Loucy (cell line): ENCODE measurements around the gene TYW1.
A peak's percentile ranks its signal among the peaks of the same experiment; 100 is the strongest.
"Not testable (repeated sequence)": the region's sequence is repeated elsewhere in the genome, so short reads cannot be mapped to it uniquely, and the experiment has no call there.

ENCODE experiments used
- EZH2phosphoT487 ChIP-seq: fragments of 200-600 bp; IDR thresholded peaks from 2 replicates; pipeline ENCODE4 v1.6.1; 2018; ENCODE audit warnings: antibody characterized with exemption, mild to moderate bottlenecking, moderate library complexity, borderline replicate concordance
- TF ChIP-seq, protein P1 (sequence below): fragments of 200-600 bp; sonication (generic); conservative IDR thresholded peaks from 2 replicates; pipeline ENCODE4 v1.5.1; 2014; ENCODE audit warnings: mild to moderate bottlenecking, antibody characterized with exemption, low read length

GRCh38 chr7:67176730-67177129 lies 180.1 kb downstream of the TYW1 start:
- TF ChIP-seq, protein P1, sequence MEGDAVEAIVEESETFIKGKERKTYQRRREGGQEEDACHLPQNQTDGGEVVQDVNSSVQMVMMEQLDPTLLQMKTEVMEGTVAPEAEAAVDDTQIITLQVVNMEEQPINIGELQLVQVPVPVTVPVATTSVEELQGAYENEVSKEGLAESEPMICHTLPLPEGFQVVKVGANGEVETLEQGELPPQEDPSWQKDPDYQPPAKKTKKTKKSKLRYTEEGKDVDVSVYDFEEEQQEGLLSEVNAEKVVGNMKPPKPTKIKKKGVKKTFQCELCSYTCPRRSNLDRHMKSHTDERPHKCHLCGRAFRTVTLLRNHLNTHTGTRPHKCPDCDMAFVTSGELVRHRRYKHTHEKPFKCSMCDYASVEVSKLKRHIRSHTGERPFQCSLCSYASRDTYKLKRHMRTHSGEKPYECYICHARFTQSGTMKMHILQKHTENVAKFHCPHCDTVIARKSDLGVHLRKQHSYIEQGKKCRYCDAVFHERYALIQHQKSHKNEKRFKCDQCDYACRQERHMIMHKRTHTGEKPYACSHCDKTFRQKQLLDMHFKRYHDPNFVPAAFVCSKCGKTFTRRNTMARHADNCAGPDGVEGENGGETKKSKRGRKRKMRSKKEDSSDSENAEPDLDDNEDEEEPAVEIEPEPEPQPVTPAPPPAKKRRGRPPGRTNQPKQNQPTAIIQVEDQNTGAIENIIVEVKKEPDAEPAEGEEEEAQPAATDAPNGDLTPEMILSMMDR: peak; percentile 29; the same call in 1 of the 2 replicates
- not testable (repeated sequence) for TF ChIP-seq EZH2phosphoT487
